GM19239 (cell line): ENCODE results near the gene SLC24A3.

Experiments
- DNase-seq: peaks from one replicate; pipeline ENCODE4 v3.0.0; 2011; ENCODE audit warnings: low spot score; ENCODE audit not compliant: insufficient read length
- FAIRE-seq: peaks from 2 replicates; lab custom pipeline; 2011; peaks lifted over from hg19 to GRCh38; lab: Jason Lieb, UNC

Gene SLC24A3

GRCh38 chr20:19212469-19212815 is at the start of gene SLC24A3:
TSS of gene SLC24A3 (plus strand) at chr20:19212642.
- FAIRE-seq = no peak

GRCh38 chr20:19170148-19170547 is 42.3 kb upstream of the SLC24A3 start:
- DNase-seq (no peak), FAIRE-seq (no peak)

More at GRCh38 chr20:19212469-19212815, at the start of gene SLC24A3:
- no peak for DNase-seq

- FAIRE-seq = no peak
- no peak for DNase-seq
Measured at GRCh38 chr20:19172637-19173036, 39.8 kb upstream of the SLC24A3 start.

GRCh38 chr20:19176470-19177052 is 35.9 kb upstream of the SLC24A3 start:
- FAIRE-seq (no peak), DNase-seq (no peak)

GRCh38 chr20:19181552-19181951 is 30.9 kb upstream of the SLC24A3 start:
- FAIRE-seq (no peak), DNase-seq (no peak)

- DNase-seq (no peak), FAIRE-seq (no peak)
Measured at GRCh38 chr20:19185083-19185482, 27.4 kb upstream of the SLC24A3 start.

- no peak for DNase-seq
- FAIRE-seq = no peak
Measured at GRCh38 chr20:19193349-19193748, 19.1 kb upstream of the SLC24A3 start.

GRCh38 chr20:19205981-19206396 is 6.5 kb upstream of the SLC24A3 start:
- FAIRE-seq (peak; percentile 51), DNase-seq (peak; percentile 53)

GRCh38 chr20:19207541-19207940 is 4.9 kb upstream of the SLC24A3 start:
- FAIRE-seq = no peak
- no peak for DNase-seq

- FAIRE-seq (no peak), DNase-seq (no peak)
Measured at GRCh38 chr20:19210391-19211155, 1.9 kb upstream of the SLC24A3 start.

- FAIRE-seq (no peak), DNase-seq (no peak)
Measured at GRCh38 chr20:19211252-19211651, 1.2 kb upstream of the SLC24A3 start.

GRCh38 chr20:19211661-19212468 is 577 bp upstream of the SLC24A3 start:
- FAIRE-seq = no peak

GRCh38 chr20:19212821-19213502 is 520 bp downstream of the SLC24A3 start:
- DNase-seq = peak; percentile 47
- no peak for FAIRE-seq

More at GRCh38 chr20:19211661-19212468, 577 bp upstream of the SLC24A3 start:
- DNase-seq = no peak

- DNase-seq = no peak
- no peak for FAIRE-seq
Measured at GRCh38 chr20:19213946-19214490, 1.6 kb downstream of the SLC24A3 start.

- FAIRE-seq = no peak
- DNase-seq = no peak
Measured at GRCh38 chr20:19218411-19218810, 6.0 kb downstream of the SLC24A3 start.

GRCh38 chr20:19222520-19223040 is 10.1 kb downstream of the SLC24A3 start:
- no peak for FAIRE-seq
- DNase-seq = no peak

GRCh38 chr20:19223640-19224039 is 11.2 kb downstream of the SLC24A3 start:
- DNase-seq (no peak), FAIRE-seq (no peak)

- DNase-seq (no peak), FAIRE-seq (no peak)
Measured at GRCh38 chr20:19231359-19232035, 19.1 kb downstream of the SLC24A3 start.

GRCh38 chr20:19232997-19233794 is 20.8 kb downstream of the SLC24A3 start:
- FAIRE-seq (no peak), DNase-seq (no peak)
